ENCODE data around the gene SRGAP1.

DNA sequence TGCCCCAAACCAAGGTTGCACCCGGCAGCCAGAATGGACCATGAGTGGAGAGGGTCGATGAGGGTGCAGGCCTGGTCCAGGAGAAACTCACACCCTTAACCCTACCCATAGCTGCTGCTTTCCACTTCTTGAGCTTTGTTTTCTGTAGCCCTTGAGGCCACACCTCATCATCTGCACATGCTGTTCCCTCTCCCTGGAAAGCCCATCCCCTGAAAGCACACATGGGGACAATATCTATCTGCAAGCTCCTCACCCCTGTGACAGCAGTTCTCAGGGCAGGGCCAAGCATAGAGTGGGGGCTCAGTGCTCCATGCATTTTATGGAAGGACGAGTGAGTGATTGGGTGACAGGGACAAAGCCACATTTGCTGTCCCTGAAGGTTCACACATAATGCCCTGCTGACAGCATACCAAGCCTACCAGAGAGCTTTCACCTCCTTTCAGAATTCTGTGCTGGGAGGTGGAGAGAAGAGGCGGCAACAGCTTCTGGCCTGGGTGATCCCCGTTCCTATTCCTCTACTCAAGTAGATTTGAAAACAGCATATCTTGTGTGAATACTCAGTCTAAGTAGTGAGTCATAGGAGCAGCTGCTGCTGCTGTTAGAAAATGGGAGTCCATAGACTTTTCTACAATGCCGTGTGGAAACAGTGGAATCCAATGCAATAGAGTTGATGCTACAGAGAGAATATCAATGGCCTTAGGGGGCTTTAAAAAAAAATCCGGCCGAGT is 44.6 kb downstream of the SRGAP1 start:
- TF ChIP-seq POLR2A (IDR thresholded peaks at IDR 0.05): no peak
- TF ChIP-seq, protein P1, sequence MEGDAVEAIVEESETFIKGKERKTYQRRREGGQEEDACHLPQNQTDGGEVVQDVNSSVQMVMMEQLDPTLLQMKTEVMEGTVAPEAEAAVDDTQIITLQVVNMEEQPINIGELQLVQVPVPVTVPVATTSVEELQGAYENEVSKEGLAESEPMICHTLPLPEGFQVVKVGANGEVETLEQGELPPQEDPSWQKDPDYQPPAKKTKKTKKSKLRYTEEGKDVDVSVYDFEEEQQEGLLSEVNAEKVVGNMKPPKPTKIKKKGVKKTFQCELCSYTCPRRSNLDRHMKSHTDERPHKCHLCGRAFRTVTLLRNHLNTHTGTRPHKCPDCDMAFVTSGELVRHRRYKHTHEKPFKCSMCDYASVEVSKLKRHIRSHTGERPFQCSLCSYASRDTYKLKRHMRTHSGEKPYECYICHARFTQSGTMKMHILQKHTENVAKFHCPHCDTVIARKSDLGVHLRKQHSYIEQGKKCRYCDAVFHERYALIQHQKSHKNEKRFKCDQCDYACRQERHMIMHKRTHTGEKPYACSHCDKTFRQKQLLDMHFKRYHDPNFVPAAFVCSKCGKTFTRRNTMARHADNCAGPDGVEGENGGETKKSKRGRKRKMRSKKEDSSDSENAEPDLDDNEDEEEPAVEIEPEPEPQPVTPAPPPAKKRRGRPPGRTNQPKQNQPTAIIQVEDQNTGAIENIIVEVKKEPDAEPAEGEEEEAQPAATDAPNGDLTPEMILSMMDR (IDR thresholded peaks at IDR 0.05): no peak
